HCT116 (cell line): ENCODE results near the gene SSH2. TPM values are rescaled to one million over a fixed set of nuclear protein-coding genes. Genes with fewer than 3 reads are reported as not detected.

Experiments used
- ATAC-seq: fragments of 200-7000 bp; cut with Tn5 transposase; 2 replicates; pipeline ENCODE4 v1.9.1; 2020; ENCODE audit warnings: mild to moderate bottlenecking, moderate library complexity
- BruUV-seq: library from RNA; stranded (reverse); fragments of 400-500 nt; replicated peaks from 2 replicates; lab custom pipeline; 2021; lab: Mats Ljungman, UMichigan
- CTCF ChIA-PET: fragments of 300-600 bp; sonication (Branson Sonifier 250); formaldehyde crosslinking; loops from one replicate; lab custom pipeline; 2021; ENCODE audit warnings: antibody characterized with exemption; lab: Charles Lee
- POLR2A ChIA-PET: fragments of 300-600, 350-600 bp; sonication (Branson Sonifier 250); formaldehyde crosslinking; loops from one replicate; lab custom pipeline; 2021; ENCODE audit warnings: antibody characterized with exemption; lab: Charles Lee
- RAD21 ChIA-PET, 2 experiments: fragments of 300-600 bp; sonication (Branson Sonifier 250); formaldehyde crosslinking; loops; one replicate each; lab custom pipeline; 2023; ENCODE audit warnings: low total read pairs in 2 of 2; ENCODE audit not compliant: uncharacterized antibody in 2 of 2, unreplicated experiment in 2 of 2, low non-redundant PET in 1 of 2; lab: Charles Lee
- DNase-seq: peaks from one replicate; pipeline ENCODE4 v3.0.0-alpha.2; 2010; ENCODE audit warnings: low read depth, low spot score
- H2AFZ ChIP-seq: fragments of 200-600 bp; shearing (Covaris generic), sonication (generic); 2 replicates; pipeline ENCODE4 v1.6.1; 2017; ENCODE audit warnings: low read depth, mixed run types, mixed read lengths, antibody characterized with exemption, low read length; ENCODE audit not compliant: poor library complexity, severe bottlenecking
- H3K27ac ChIP-seq: 2 replicates; pipeline ENCODE4 v1.5.1; 2012; ENCODE audit warnings: low read depth, low read length
- H3K27me3 ChIP-seq: fragments of 200-600 bp; sonication (generic); 2 replicates; pipeline ENCODE4 v1.6.1; 2016; ENCODE audit warnings: mixed run types, low read length, mixed read lengths; ENCODE audit not compliant: insufficient read depth
- H3K36me3 ChIP-seq, 2 experiments: fragments of 200-500 bp in 1 of 2; fragments of 200-600 bp in 1 of 2; sonication (Bioruptor generic) in 1 of 2; sonication (generic) in 1 of 2; 2 replicates each; pipeline versions ENCODE4 v1.5.1 to v1.6.1; 2014 to 2016; ENCODE audit warnings: low read length in 2 of 2, inconsistent platforms in 1 of 2, mixed read lengths in 1 of 2, mixed run types in 1 of 2; ENCODE audit not compliant: insufficient read depth in 2 of 2, control insufficient read depth in 1 of 2
- H3K4me1 ChIP-seq, 2 experiments: fragments of 200-600 bp in 1 of 2; sonication (generic) in 1 of 2; 2 replicates each; pipeline versions ENCODE4 v1.5.1 to v1.6.1; 2012 to 2017; ENCODE audit warnings: low read length in 2 of 2, inconsistent platforms in 1 of 2, mild to moderate bottlenecking in 1 of 2, mixed read lengths in 1 of 2, mixed run types in 1 of 2, moderate library complexity in 1 of 2; ENCODE audit not compliant: insufficient read depth in 2 of 2, control insufficient read depth in 1 of 2
- H3K4me2 ChIP-seq: fragments of 200-600 bp; sonication (generic); 2 replicates; pipeline ENCODE4 v1.6.1; 2017; ENCODE audit warnings: mixed run types, low read length, mixed read lengths
- H3K4me3 ChIP-seq, 2 experiments: fragments of 200-600 bp in 1 of 2; sonication (generic) in 1 of 2; replicated peaks in 1 of 2; 2 replicates each; pipeline ENCODE4 v1.5.1; 2011 to 2016; ENCODE audit warnings: low read length in 2 of 2, control low read depth in 1 of 2, low read depth in 1 of 2, mild to moderate bottlenecking in 1 of 2, mixed read lengths in 1 of 2, mixed run types in 1 of 2
- H3K79me2 ChIP-seq: fragments of 200-600 bp; sonication (generic); 2 replicates; pipeline ENCODE4 v1.6.1; 2017; ENCODE audit warnings: mild to moderate bottlenecking, mixed run types, low read length, moderate library complexity, mixed read lengths; ENCODE audit not compliant: insufficient read depth
- H3K9ac ChIP-seq: fragments of 200-600 bp; sonication (generic); 2 replicates; pipeline ENCODE4 v1.6.1; 2016; ENCODE audit warnings: low read length, mixed read lengths
- H3K9me2 ChIP-seq: fragments of 200-600 bp; sonication (generic), shearing (Covaris generic); 2 replicates; pipeline ENCODE4 v1.6.1; 2017; ENCODE audit warnings: mixed run types, mild to moderate bottlenecking, moderate library complexity; ENCODE audit not compliant: insufficient read depth
- H3K9me3 ChIP-seq, 2 experiments: fragments of 200-500 bp in 1 of 2; fragments of 200-600 bp in 1 of 2; sonication (Bioruptor generic) in 1 of 2; sonication (generic) in 1 of 2; 2 replicates each; pipeline ENCODE4 v1.6.1; 2014 to 2017; ENCODE audit warnings: low read length in 2 of 2, mixed read lengths in 2 of 2, inconsistent platforms in 1 of 2, low read depth in 1 of 2, mild to moderate bottlenecking in 1 of 2, mixed run types in 1 of 2, moderate library complexity in 1 of 2; ENCODE audit not compliant: control insufficient read depth in 1 of 2, insufficient read depth in 1 of 2
- H4K20me1 ChIP-seq: fragments of 200-600 bp; sonication (generic), shearing (Covaris generic); 2 replicates; pipeline ENCODE4 v1.6.1; 2017; ENCODE audit warnings: mixed run types, mild to moderate bottlenecking, moderate library complexity; ENCODE audit not compliant: insufficient read depth
- ATF3 ChIP-seq: IDR thresholded peaks from 2 replicates; pipeline ENCODE4 v1.6.1; 2012
- CEBPB ChIP-seq: IDR thresholded peaks from 2 replicates; pipeline ENCODE4 v1.6.1; 2012; ENCODE audit warnings: low read depth
- CTCF ChIP-seq, 3 experiments: fragments of 200-600 bp in 1 of 3; sonication (generic) in 1 of 3; IDR thresholded peaks in 2 of 3; conservative IDR thresholded peaks in 1 of 3; 2 replicates each; pipeline ENCODE4 v1.5.1; 2012 to 2017; ENCODE audit warnings: low read depth in 2 of 3, low read length in 2 of 3, antibody characterized with exemption in 1 of 3, borderline replicate concordance in 1 of 3, control low read depth in 1 of 3, mild to moderate bottlenecking in 1 of 3, mixed read lengths in 1 of 3, mixed run types in 1 of 3, moderate library complexity in 1 of 3; ENCODE audit not compliant: insufficient read depth in 1 of 3
- ELF1 ChIP-seq: IDR thresholded peaks from 2 replicates; pipeline ENCODE4 v1.6.1; 2012; ENCODE audit warnings: low read depth, borderline replicate concordance
- EZH2 ChIP-seq: fragments of 200-600 bp; sonication (generic); IDR thresholded peaks from 2 replicates; pipeline ENCODE4 v1.6.1; 2017; ENCODE audit warnings: antibody characterized with exemption, mixed run types
- EZH2phosphoT487 ChIP-seq: fragments of 200-600 bp; IDR thresholded peaks from 2 replicates; pipeline ENCODE4 v1.6.1; 2018; ENCODE audit warnings: antibody characterized with exemption, borderline replicate concordance
- FOSL1 ChIP-seq: IDR thresholded peaks from 2 replicates; pipeline ENCODE4 v1.6.1; 2012; ENCODE audit warnings: low read depth
- JUND ChIP-seq: IDR thresholded peaks from 2 replicates; pipeline ENCODE4 v1.6.1; 2012
- MAX ChIP-seq: IDR thresholded peaks from 2 replicates; pipeline ENCODE4 v1.6.1; 2012
- POLR2A ChIP-seq: IDR thresholded peaks from 2 replicates; pipeline ENCODE4 v1.7.0; 2011; ENCODE audit warnings: borderline replicate concordance; ENCODE audit not compliant: insufficient read depth, insufficient read length; ENCODE audit errors: extremely low read depth
- POLR2AphosphoS5 ChIP-seq: IDR thresholded peaks from 2 replicates; pipeline ENCODE4 v1.6.1; 2011; ENCODE audit warnings: mild to moderate bottlenecking, low read depth, low read length, moderate library complexity
- SIN3A ChIP-seq: IDR thresholded peaks from 2 replicates; pipeline ENCODE4 v1.6.1; 2012; ENCODE audit warnings: low read depth
- SP1 ChIP-seq: IDR thresholded peaks from 2 replicates; pipeline ENCODE4 v1.6.1; 2012; ENCODE audit warnings: low read depth
- SRF ChIP-seq: IDR thresholded peaks from 2 replicates; pipeline ENCODE4 v1.6.1; 2012; ENCODE audit warnings: low read depth
- TCF7L2 ChIP-seq: IDR thresholded peaks from 2 replicates; pipeline ENCODE4 v1.7.0; 2011; ENCODE audit warnings: borderline replicate concordance, inconsistent platforms; ENCODE audit not compliant: insufficient read depth, insufficient read length; ENCODE audit errors: extremely low read depth
- YY1 ChIP-seq: IDR thresholded peaks from 2 replicates; pipeline ENCODE4 v1.6.1; 2011; ENCODE audit warnings: low read length, low read depth, moderate library complexity, mild to moderate bottlenecking; ENCODE audit not compliant: insufficient replicate concordance; ENCODE audit errors: extremely low read depth
- ZBTB33 ChIP-seq: IDR thresholded peaks from 2 replicates; pipeline ENCODE4 v1.6.1; 2011; ENCODE audit warnings: mild to moderate bottlenecking, low read length, moderate library complexity; ENCODE audit not compliant: insufficient replicate concordance; ENCODE audit errors: extremely low read depth
- ZFX ChIP-seq: fragments of 450-650 bp; IDR thresholded peaks from 2 replicates; pipeline ENCODE4 v1.6.1; 2017
- intact Hi-C: fragments of 100-400 bp; cut with micrococcal nuclease; formaldehyde crosslinking; loops from 2 replicates; pipeline ENCODE4 v1.10.0; 2022
- total RNA-seq: library from RNA; stranded (reverse); gene quantifications from one replicate; pipeline ENCODE4 v1.2.1, GENCODE V29; 2021; ENCODE audit not compliant: unreplicated experiment

SSH2 gene
- total RNA-seq, 1 experiment from 2014 or later = 17.0 TPM

- H3K9me2 ChIP-seq = no peaks in the 10 kb centered on the region
- H3K4me1 ChIP-seq = peaks cover 13 to 53% of the 10 kb centered on the region in 2 experiments; a peak in 3 of 4 replicates
- H3K9ac ChIP-seq = no peak overlapping the region
- no TSS peak for BruUV-seq
- H3K79me2 ChIP-seq = peaks cover 62% of the 10 kb centered on the region
- H3K36me3 ChIP-seq = peaks cover 2 to 4% of the 10 kb centered on the region in 2 experiments; a peak in 2 of 4 replicates
- no peaks in the 10 kb centered on the region for H3K27me3 ChIP-seq
- TF ChIP-seq FOSL1 (no peak), ZFX (no peak), SIN3A (no peak), ATF3 (no peak), POLR2A (no peak), JUND (no peak), POLR2AphosphoS5 (no peak), ZBTB33 (no peak), CTCF (IDR thresholded peaks at IDR 0.05 in 2 of 3, conservative IDR thresholded peaks at IDR 0.05 in 1 of 3; ENCODE audit: borderline replicate concordance in 1 of 3, insufficient read depth in 1 of 3, low read depth in 2 of 3, low read length in 2 of 3) (no peak), SRF (no peak), EZH2 (no peak), EZH2phosphoT487 (no peak), SP1 (no peak), MAX (no peak), CEBPB (no peak), YY1 (no peak), ELF1 (no peak), TCF7L2 (no peak)
- TF ChIP-seq, all 23 proteins: peak for 0
- no peaks in the 10 kb centered on the region for H3K9me3 ChIP-seq
- DNase-seq (no peak), ATAC-seq (no peak)
- RAD21 ChIA-PET = no interaction called here
- no peak overlapping the region for H3K4me2 ChIP-seq
- no peak overlapping the region for H3K4me3 ChIP-seq
- CTCF ChIA-PET = interaction anchor here (1.0 kb wide), 1 partner anchor 7 kb away, joined by 4 read pairs; no protein-coding TSS in a partner anchor
- intact Hi-C loops = no loop called here
- peak overlapping the region; percentile 32; the same call in 1 of the 2 replicates for H3K27ac ChIP-seq
- POLR2A ChIA-PET = no interaction called here
- no peak overlapping the region for H2AFZ ChIP-seq
- H4K20me1 ChIP-seq = no peaks in the 10 kb centered on the region
These were observed 345.5 kb downstream of the SSH2 start for GRCh38 chr17:29584452-29585079.
